ENCODE data around the gene SEC16B.

GRCh38 chr1:177915641-177916040 is 54.2 kb downstream of the SEC16B start:
- TF ChIP-seq CTCF (IDR thresholded peaks at IDR 0.05) = no peak
- TF ChIP-seq POLR2A (IDR thresholded peaks at IDR 0.05) = no peak
